MCF 10A (cell line): Measurements from ENCODE around the gene PRKAR2B. TPM values are rescaled to one million over a fixed set of nuclear protein-coding genes. Genes with fewer than 3 reads are reported as not detected.

Experiments used
- BruUV-seq: library from RNA; stranded (reverse); fragments of 400-500 nt; replicated peaks from 2 replicates; lab custom pipeline; 2021; lab: Mats Ljungman, UMichigan
- CTCF ChIA-PET: fragments of 300-600 bp; sonication (Branson Sonifier 250); formaldehyde crosslinking; extraction: SDS; loops from one replicate; lab custom pipeline; 2021; ENCODE audit warnings: antibody characterized with exemption, inconsistent platforms; lab: Yijun Ruan, JAX
- POLR2A ChIA-PET: fragments of 300-600, 350-650 bp; sonication (Branson Sonifier 250); formaldehyde crosslinking; extraction: SDS; loops from one replicate; lab custom pipeline; 2020; ENCODE audit warnings: antibody characterized with exemption, inconsistent platforms; lab: Yijun Ruan, JAX
- DNase-seq: peaks from one replicate; pipeline ENCODE4 v3.0.0-alpha.2; 2018; ENCODE audit not compliant: unreplicated experiment
- H3K27ac Mint-ChIP-seq: one replicate; pipeline ENCODE4 v1.8.0; 2022; ENCODE audit warnings: mild to moderate bottlenecking, low read depth, mixed read lengths; ENCODE audit not compliant: unreplicated experiment
- H3K27me3 Mint-ChIP-seq: one replicate; pipeline ENCODE4 v1.8.0; 2022; ENCODE audit warnings: mixed read lengths; ENCODE audit not compliant: insufficient read depth, unreplicated experiment
- H3K36me3 Mint-ChIP-seq: one replicate; pipeline ENCODE4 v1.8.0; 2022; ENCODE audit warnings: mild to moderate bottlenecking, moderate library complexity, mixed read lengths; ENCODE audit not compliant: insufficient read depth, unreplicated experiment
- H3K4me1 Mint-ChIP-seq: one replicate; pipeline ENCODE4 v1.8.0; 2022; ENCODE audit warnings: mixed read lengths; ENCODE audit not compliant: insufficient read depth, unreplicated experiment
- H3K4me3 Mint-ChIP-seq: one replicate; pipeline ENCODE4 v1.8.0; 2022; ENCODE audit warnings: mild to moderate bottlenecking, moderate library complexity, mixed read lengths; ENCODE audit not compliant: unreplicated experiment
- H3K9me3 Mint-ChIP-seq: one replicate; pipeline ENCODE4 v1.8.0; 2022; ENCODE audit warnings: mixed read lengths; ENCODE audit not compliant: unreplicated experiment
- CTCF ChIP-seq: fragments of 200-600 bp; IDR thresholded peaks from one replicate; pipeline ENCODE4 v1.8.0; 2022; ENCODE audit warnings: antibody characterized with exemption, mild to moderate bottlenecking; ENCODE audit not compliant: unreplicated experiment
- intact Hi-C: fragments of 100-400 bp; cut with micrococcal nuclease; formaldehyde crosslinking; loops from 2 replicates; pipeline ENCODE4 v1.14.1; 2022
- total RNA-seq: library from RNA; stranded (reverse); gene quantifications from 2 replicates; pipeline ENCODE4 v1.2.3, GENCODE V29; 2022

PRKAR2B gene
- total RNA-seq, 1 experiment from 2014 or later = not detected

- H3K27ac Mint-ChIP-seq = no peak overlapping the region
- ChIA-PET POLR2A (interaction anchor here (0.9 kb wide), 2 partner anchors 26 to 380 kb away, joined by 3 read pairs; no protein-coding TSS in a partner anchor), CTCF (interaction anchor here (0.5 to 1.8 kb wide), 3 partner anchors 22 to 509 kb away, joined by 3 to 9 read pairs (median 7); no protein-coding TSS in a partner anchor)
- no TSS peak for BruUV-seq
- intact Hi-C loops = no loop called here
- no peak for TF ChIP-seq CTCF
- peaks cover 22% of the 10 kb centered on the region for H3K4me1 Mint-ChIP-seq
- H3K9me3 Mint-ChIP-seq = no peaks in the 10 kb centered on the region
- no peak for DNase-seq
- peaks cover 49% of the 10 kb centered on the region for H3K36me3 Mint-ChIP-seq
- no peak overlapping the region for H3K4me3 Mint-ChIP-seq
- no peaks in the 10 kb centered on the region for H3K27me3 Mint-ChIP-seq
Measured at GRCh38 chr7:107173191-107173590, 128.7 kb downstream of the PRKAR2B start.

- intact Hi-C loops = no loop called here
- Mint-ChIP-seq H3K4me1 (peaks cover 22% of the 10 kb centered on the region), H3K36me3 (peaks cover 52% of the 10 kb centered on the region), H3K4me3 (no peak overlapping the region), H3K27ac (peak overlapping the region; percentile 28), H3K27me3 (no peaks in the 10 kb centered on the region), H3K9me3 (no peaks in the 10 kb centered on the region)
- DNase-seq = no peak
- no peak for TF ChIP-seq CTCF
- POLR2A ChIA-PET = interaction anchor here (0.6 to 1.0 kb wide), 6 partner anchors 11 to 381 kb away, joined by 3 to 5 read pairs (median 3); no protein-coding TSS in a partner anchor
- BruUV-seq = no TSS peak
- CTCF ChIA-PET = interaction anchor here (0.6 to 1.8 kb wide), 5 partner anchors 21 to 824 kb away, joined by 3 to 9 read pairs (median 3); no protein-coding TSS in a partner anchor
Measured at GRCh38 chr7:107173691-107174406, 129.3 kb downstream of the PRKAR2B start.

- ChIA-PET CTCF (interaction anchor here (0.5 to 2.3 kb wide), 11 partner anchors 10 to 1337 kb away, joined by 3 to 14 read pairs (median 6); partner anchors contain the start of gene HBP1), POLR2A (interaction anchor here (0.9 to 7.9 kb wide), 3 partner anchors 10 to 32 kb away, joined by 4 to 126 read pairs (median 9); partner anchors contain the start of gene HBP1)
- DNase-seq = peak; percentile 61
- no peak for TF ChIP-seq CTCF
- no peaks in the 10 kb centered on the region for H3K27me3 Mint-ChIP-seq
- no TSS peak for BruUV-seq
- peaks cover 74% of the 10 kb centered on the region for H3K36me3 Mint-ChIP-seq
- H3K9me3 Mint-ChIP-seq = no peaks in the 10 kb centered on the region
- H3K4me3 Mint-ChIP-seq = no peak overlapping the region
- H3K27ac Mint-ChIP-seq = no peak overlapping the region
- peaks cover 18% of the 10 kb centered on the region for H3K4me1 Mint-ChIP-seq
- intact Hi-C loops = no loop called here
Measured at GRCh38 chr7:107179326-107180164, 135.0 kb downstream of the PRKAR2B start.
